Astrocyte of the spinal cord (primary cell): Measurements from ENCODE around the gene TOMM34.

Experiments
- DNase-seq: peaks from one replicate; pipeline ENCODE4 v3.0.0; 2011; ENCODE audit warnings: low read depth, low spot score
- H3K4me3 ChIP-seq: 2 replicates; pipeline ENCODE4 v1.5.1; 2011; ENCODE audit warnings: low read depth, mild to moderate bottlenecking, low read length, moderate library complexity
- in situ Hi-C: cut with HindIII; loops from 2 replicates; pipeline ENCODE4 v1.10.0; 2017; ENCODE audit warnings: low sequenced_read_pairs
- TF ChIP-seq, protein P1 (sequence below): IDR thresholded peaks from 2 replicates; pipeline ENCODE4 v1.5.1; 2012; ENCODE audit warnings: low read depth, mild to moderate bottlenecking, low read length, inconsistent platforms

The TOMM34 gene

GRCh38 chr20:44912189-44912588 is 48.0 kb downstream of the TOMM34 start:
- DNase-seq = no peak
- in situ Hi-C loops = no loop called here

GRCh38 chr20:44911264-44911921 is 48.8 kb downstream of the TOMM34 start:
- H3K4me3 ChIP-seq = no peak overlapping the region
- in situ Hi-C loops = no loop called here
- peak; percentile 41 for DNase-seq
- TF ChIP-seq, protein P1, sequence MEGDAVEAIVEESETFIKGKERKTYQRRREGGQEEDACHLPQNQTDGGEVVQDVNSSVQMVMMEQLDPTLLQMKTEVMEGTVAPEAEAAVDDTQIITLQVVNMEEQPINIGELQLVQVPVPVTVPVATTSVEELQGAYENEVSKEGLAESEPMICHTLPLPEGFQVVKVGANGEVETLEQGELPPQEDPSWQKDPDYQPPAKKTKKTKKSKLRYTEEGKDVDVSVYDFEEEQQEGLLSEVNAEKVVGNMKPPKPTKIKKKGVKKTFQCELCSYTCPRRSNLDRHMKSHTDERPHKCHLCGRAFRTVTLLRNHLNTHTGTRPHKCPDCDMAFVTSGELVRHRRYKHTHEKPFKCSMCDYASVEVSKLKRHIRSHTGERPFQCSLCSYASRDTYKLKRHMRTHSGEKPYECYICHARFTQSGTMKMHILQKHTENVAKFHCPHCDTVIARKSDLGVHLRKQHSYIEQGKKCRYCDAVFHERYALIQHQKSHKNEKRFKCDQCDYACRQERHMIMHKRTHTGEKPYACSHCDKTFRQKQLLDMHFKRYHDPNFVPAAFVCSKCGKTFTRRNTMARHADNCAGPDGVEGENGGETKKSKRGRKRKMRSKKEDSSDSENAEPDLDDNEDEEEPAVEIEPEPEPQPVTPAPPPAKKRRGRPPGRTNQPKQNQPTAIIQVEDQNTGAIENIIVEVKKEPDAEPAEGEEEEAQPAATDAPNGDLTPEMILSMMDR = peak; percentile 45

More at GRCh38 chr20:44912189-44912588, 48.0 kb downstream of the TOMM34 start:
- no peak overlapping the region for H3K4me3 ChIP-seq
- TF ChIP-seq, protein P1 = no peak

GRCh38 chr20:44910690-44911262 is 49.4 kb downstream of the TOMM34 start:
- DNase-seq = no peak
- TF ChIP-seq, protein P1 = no peak
- H3K4me3 ChIP-seq = peak overlapping the region; percentile 81
- in situ Hi-C loops = no loop called here

- TF ChIP-seq, protein P1 = no peak
- in situ Hi-C loops = no loop called here
- peak within 1 kb of the TSS; percentile 81 for H3K4me3 ChIP-seq
- DNase-seq = peak; percentile 59
These were observed 50.1 kb downstream of the TOMM34 start, which contains the start of gene PABPC1L for GRCh38 chr20:44909872-44910689. PABPC1L (plus strand) TSS chr20:44910060; CDS start chr20:44910144, 84 bp downstream.

GRCh38 chr20:44908987-44909871 is 51.0 kb downstream of the TOMM34 start:
- TF ChIP-seq, protein P1 = no peak
- in situ Hi-C loops = no loop called here
- peak overlapping the region; percentile 81 for H3K4me3 ChIP-seq
- no peak for DNase-seq

GRCh38 chr20:44904377-44904776 is 55.8 kb downstream of the TOMM34 start:
- DNase-seq = no peak
- TF ChIP-seq, protein P1 = no peak
- in situ Hi-C loops = no loop called here
- no peak overlapping the region for H3K4me3 ChIP-seq
